HG02798 (cell line): Measurements from ENCODE around the gene NLK.
A peak's percentile ranks its signal among the peaks of the same experiment; 100 is the strongest.
"Not testable (repeated sequence)": the region's sequence is repeated elsewhere in the genome, so short reads cannot be mapped to it uniquely, and the experiment has no call there.

Experiments used
- ATAC-seq: cut with Tn5 transposase; IDR thresholded peaks from one replicate; pipeline ENCODE4 v1.9.1; 2021; ENCODE audit warnings: mild to moderate bottlenecking; ENCODE audit not compliant: unreplicated experiment, poor library complexity

NLK gene

GRCh38 chr17:28069061-28069460 lies 26.6 kb downstream of the NLK start:
- ATAC-seq: no peak

DNA sequence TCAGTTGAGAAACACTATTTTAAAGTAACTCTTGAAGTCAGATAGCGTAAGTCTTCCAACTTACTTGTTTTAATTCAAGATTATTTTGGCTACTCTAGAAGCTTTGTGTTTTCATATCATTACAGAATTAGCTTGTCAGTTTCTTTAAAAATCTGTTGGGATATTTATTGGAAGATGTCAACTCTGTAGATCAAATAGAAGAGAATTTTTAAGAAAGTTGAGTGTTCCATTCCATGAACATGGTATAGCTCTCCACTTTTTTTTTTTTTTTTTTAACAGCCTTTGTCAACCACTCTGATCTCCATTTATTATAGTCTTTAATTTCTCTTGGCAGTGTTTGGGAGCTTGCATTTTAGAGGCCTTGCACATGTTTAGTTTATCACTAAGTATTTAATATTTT lies 28.7 kb downstream of the NLK start:
- ATAC-seq: no peak

DNA sequence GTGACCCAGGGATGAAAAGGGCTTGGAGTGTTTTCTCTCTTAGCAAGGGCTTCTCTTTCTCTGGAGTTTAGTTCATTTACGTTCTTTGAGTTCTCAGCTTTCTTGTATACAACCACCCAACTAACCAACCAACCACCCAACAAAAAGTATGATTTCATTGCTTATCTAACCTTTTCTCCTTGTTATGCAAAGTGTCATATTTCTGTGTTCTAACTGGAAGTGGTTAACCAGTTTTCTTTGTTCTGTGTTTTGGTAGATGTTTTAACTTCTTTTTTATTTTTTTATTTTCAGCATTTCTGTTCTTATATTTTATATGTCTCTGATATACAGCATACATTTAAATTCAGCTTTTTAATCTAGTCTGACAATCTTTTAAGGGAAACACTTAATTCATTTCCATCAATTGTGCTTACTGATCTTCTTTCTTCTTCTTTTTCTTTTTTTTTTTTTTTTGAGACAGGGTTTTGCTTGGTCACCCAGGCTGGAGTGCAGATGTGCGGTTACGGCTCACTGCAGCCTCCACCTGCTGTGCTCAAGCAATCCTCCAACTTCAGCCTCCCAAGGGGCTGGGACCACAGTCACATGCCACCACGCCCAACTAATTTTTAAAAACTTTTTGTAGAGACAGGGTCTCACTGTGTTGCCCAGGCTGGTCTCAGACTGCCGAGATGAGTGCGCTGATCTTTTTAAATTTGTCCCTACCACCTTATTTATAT lies 29.6 kb downstream of the NLK start:
- ATAC-seq: no peak

GRCh38 chr17:28072936-28073533 lies 30.6 kb downstream of the NLK start:
- ATAC-seq: no peak

DNA sequence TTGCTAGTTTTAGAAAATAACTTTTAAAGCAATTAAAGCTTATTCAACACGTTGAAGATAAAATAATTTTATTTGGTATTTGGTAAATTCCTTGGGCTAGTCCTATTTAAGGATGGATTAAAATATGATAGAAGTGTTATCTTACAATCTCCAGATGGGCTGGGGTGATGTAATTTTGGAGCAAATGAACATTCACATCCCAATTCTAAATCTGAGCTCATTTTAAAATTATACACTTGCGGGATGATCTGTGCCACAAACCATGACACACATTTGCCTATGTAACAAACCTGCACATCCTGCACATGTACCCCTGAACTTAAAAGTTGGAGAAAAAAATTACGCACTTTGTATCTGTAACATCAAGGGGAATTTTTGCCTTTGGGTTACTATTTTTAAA lies 31.5 kb downstream of the NLK start:
- ATAC-seq: no peak

GRCh38 chr17:28076144-28076543 lies 33.7 kb downstream of the NLK start:
- no peak for ATAC-seq

- ATAC-seq: not testable (repeated sequence)
Measured at GRCh38 chr17:28077140-28077539, 34.7 kb downstream of the NLK start.

GRCh38 chr17:28078341-28079229 lies 36.1 kb downstream of the NLK start:
- ATAC-seq: no peak

- ATAC-seq: no peak
Measured at GRCh38 chr17:28081467-28081866, 39.0 kb downstream of the NLK start.

DNA sequence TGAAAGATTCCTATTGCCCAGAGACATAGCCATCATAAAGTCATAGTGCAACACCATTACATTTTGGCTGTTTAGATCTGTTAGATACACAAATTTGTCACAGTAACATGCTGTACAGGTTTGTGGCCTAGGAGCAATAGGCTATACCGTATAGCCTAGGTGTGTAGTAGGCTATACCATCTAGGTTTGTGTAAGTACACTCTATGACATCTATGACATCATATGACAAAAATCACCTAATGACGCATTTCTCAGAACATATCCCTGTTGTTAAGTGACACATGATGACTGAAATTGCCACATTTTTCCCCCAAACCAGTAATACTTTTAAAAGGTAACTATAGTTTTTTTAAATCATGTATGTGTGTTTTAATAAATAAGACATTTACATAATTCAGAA lies 43.3 kb downstream of the NLK start:
- ATAC-seq: no peak

GRCh38 chr17:28086519-28086918 lies 44.0 kb downstream of the NLK start:
- no peak for ATAC-seq

- ATAC-seq: no peak
Measured at GRCh38 chr17:28087743-28088142, 45.3 kb downstream of the NLK start.

DNA sequence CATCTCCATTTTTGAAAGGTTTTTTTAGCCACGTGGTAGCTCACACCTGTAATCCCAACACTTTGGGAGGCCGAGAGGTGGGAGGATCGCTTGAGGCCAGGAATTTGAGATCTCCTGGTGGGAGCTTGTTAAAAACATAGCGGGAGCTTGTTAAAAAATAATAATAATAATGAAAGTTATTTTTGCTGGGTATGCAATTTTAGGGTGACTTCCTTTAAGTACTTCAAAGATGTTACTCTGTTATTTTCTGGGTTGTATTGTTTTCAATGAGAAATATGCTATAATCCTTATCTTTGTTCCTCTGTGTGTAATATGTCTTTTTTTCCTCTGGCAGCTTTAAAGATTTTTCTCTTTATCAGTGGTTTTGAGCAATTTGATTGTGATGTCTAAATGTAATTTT lies 48.1 kb downstream of the NLK start:
- ATAC-seq: no peak

- ATAC-seq: no peak
Measured at GRCh38 chr17:28092088-28092487, 49.6 kb downstream of the NLK start.

DNA sequence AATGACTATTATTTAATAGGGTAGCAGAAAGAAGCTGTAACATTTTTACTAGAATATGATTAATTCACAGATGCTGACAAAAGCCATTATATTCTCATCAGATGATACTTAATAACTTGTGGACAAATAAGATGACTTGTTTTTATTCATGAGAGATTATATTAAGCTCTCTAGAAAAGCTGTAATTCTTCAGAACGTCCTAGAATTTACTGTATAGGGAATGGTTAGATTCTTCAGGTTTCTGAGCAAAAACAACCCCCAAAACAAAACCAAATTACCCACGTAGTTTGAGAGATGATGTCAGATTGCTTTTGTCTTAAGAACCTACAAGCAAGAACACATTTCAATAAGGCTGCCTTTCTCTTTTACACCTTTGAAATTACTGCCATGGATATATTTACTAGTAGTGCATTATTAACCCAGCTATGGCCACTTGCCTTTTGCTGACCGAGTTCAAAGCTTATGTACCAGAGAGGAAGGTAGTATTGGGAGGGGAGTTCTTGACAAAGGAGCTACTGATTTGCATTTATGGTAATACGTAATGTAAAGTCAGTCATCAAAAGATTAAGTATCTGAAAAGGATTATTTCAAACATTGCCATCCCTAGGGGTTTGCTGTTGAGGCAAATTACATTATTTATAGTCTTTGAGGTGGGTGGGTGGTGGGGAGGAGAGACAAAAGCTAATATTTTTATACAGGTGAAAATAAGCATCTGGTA lies 51.7 kb downstream of the NLK start:
- ATAC-seq: no peak

DNA sequence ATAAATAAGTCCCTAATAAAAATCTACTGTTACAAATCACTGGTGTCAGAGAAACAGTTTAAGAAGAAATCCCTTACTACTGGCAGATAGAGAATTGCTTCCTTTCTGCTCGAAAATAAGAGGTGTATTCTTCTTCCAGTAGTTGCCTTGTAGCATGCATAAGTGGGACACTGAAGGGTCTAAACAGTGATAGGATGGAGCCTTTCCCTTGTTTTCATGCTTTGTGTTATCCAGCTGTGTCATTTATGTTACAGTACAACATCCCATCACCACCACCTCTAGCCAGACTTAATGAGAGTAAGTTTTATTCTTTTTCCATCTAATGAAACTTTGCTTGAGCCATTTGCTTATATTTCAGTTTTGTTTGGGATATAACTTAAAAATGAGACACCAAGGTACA lies 54.3 kb downstream of the NLK start:
- ATAC-seq: no peak

DNA sequence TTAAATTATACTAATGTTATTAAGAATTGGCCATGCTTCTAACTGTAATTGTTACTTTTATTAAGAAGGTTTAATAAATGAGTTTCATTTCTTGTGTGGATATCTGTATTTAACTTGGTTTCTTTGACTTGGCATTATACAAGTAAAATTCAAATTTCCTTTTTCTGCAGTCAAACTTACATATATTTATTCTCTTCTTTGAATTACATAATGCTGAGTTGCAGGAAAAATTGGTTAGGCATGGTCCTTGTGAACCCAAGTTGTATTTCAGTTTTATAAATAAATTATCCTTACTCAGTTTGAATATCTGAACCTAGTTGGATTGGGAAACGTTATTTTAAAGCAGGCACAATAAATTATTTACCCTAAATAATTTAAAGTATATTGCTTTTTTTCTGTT lies 54.8 kb downstream of the NLK start:
- ATAC-seq: no peak

- peak; percentile 52 for ATAC-seq
Measured at GRCh38 chr17:28097901-28098300, 55.4 kb downstream of the NLK start.

- not testable (repeated sequence) for ATAC-seq
Measured at GRCh38 chr17:28098591-28098990, 56.1 kb downstream of the NLK start.

DNA sequence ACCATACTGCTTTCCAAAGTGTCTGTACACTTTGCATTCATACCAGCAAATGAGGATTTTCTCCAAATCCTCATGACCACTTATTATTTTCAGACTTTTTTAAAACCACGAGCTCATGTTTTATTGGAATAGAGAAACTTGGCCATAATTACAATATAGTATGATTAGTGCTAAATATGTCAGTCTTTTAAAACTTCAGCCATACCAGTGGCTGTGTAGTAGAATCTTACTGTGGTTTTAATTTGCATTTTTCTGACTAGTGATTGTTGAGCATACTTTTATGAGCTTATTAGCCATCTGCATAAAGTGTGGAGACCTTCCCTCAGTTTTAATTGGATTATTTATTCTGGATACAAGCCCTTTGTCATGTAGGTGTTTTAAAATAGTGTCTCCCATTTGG lies 57.8 kb downstream of the NLK start:
- no peak for ATAC-seq

DNA sequence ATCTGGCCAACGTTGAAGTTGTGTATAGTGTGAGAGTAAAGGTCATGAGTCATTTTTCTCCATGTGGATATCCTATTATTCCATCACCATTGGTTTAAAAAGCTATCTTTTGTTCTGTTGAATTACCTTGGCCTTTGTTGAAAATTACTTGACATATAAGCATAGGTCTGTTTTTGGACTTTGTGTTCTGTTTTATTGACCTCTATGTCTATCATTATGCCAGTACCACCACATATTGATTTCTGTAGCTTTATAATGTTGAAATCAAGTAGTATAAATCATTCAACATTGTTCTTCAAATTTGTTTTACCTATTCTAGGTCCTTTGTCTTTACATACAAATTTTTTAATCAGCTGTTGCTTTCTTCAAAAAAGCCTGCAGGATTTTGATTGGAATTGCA lies 58.5 kb downstream of the NLK start:
- no peak for ATAC-seq
